B cell (primary cell): ENCODE data around the gene ACE.

ENCODE experiments used
- CTCF ChIP-seq: fragments of 200-600 bp; IDR thresholded peaks from one replicate; pipeline ENCODE4 v1.8.0; 2022; ENCODE audit warnings: antibody characterized with exemption, mild to moderate bottlenecking
- EZH2 ChIP-seq: IDR thresholded peaks from 2 replicates; pipeline ENCODE4 v1.6.1; 2012; ENCODE audit warnings: borderline replicate concordance, low read depth, mild to moderate bottlenecking, moderate library complexity, low read length; ENCODE audit not compliant: insufficient read depth, poor library complexity, severe bottlenecking

DNA sequence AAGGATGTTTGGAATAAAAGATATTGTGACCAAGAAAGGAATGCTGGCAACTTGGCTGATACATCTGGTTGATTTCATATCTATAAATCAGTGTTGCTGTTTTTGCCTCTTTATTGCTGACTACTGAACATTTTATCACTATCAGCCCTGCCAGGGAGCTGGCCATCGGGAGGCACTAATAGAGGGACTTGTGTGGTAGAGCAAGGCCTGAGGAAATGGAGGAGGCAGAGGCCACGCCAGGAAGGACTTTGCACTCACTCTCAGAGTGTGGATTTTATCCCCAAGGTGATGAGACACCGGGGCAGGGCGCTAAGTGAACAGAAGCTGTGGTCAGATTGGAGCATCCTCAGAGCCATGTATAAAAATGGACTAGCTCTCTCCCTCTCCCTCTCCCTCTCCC is 21.4 kb upstream of the ACE start:
- TF ChIP-seq CTCF (no peak), EZH2 (no peak)
